ENCODE results near the gene HIF1AN. TPM values are rescaled to one million over a fixed set of nuclear protein-coding genes. Genes with fewer than 3 reads are reported as not detected.
"Not testable (repeated sequence)": the region's sequence is repeated elsewhere in the genome, so short reads cannot be mapped to it uniquely, and the experiment has no call there.

HIF1AN gene
- total and polyA plus RNA-seq, 2 donors from 2014 or later = 10.9 to 40.6 TPM

- FAIRE-seq = no peak
- Histone ChIP-seq H3K27ac (ENCODE audit: low read depth in 2 of 2, low read length in 2 of 2) (no peak overlapping the region), H3K36me3 (ENCODE audit: control insufficient read depth in 2 of 3, insufficient read depth in 3 of 3, low read length in 3 of 3) (no peaks in the 10 kb centered on the region), H3K9me3 (ENCODE audit: control insufficient read depth in 2 of 3, insufficient read depth in 1 of 3, low read length in 3 of 3) (peaks cover 0 to 3% (median 0%) of the 10 kb centered on the region in 3 donors), H3K27me3 (ENCODE audit: control insufficient read depth, insufficient read depth, low read length) (peaks cover 3% of the 10 kb centered on the region), H3K4me1 (ENCODE audit: control insufficient read depth in 2 of 3, insufficient read depth in 2 of 3, low read depth in 1 of 3, low read length in 3 of 3) (peaks cover 0 to 8% (median 0%) of the 10 kb centered on the region in 3 donors), H3K4me3 (ENCODE audit: low read length in 3 of 3) (peak overlapping the region in 1 of 3 donors; percentile 40), H3K9ac (ENCODE audit: low read length in 3 of 3) (peak overlapping the region in 1 of 3 donors; percentile 16)
- intact Hi-C loops (cut with DNase I) = loop anchor here (10.0 kb wide), 1 partner anchor 305 kb away; no protein-coding TSS in a partner anchor
- DNase-seq = peak in 4 of 5 donors; percentile 95 to 97 (median 96)
- TF ChIP-seq CTCF (IDR thresholded peaks at IDR 0.05; ENCODE audit: borderline replicate concordance, extremely low read depth, insufficient read depth) = no peak
These were observed 34.1 kb downstream of the HIF1AN start for GRCh38 chr10:100569687-100570481.

DNA sequence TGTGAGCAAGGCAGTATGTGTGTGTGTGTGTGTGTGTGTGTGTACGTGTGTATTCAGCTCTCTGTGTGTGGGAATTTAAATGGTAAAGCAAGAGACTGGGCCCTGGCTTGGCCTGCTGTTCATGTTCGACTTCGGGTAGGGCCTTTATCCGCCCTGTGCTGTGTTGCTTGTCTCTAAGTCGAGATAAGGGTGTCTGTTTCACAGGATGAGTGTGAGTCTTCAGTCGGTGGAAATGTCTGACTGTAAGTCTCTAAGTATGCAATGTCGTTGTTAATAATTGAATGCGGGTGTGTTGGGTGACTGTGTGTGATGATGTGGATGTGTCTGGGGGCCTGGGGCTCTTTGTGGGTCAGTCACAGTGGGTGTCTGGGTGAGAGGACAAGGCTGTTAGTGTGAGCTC lies 34.8 kb downstream of the HIF1AN start:
- Histone ChIP-seq H3K4me3 (ENCODE audit: low read length in 3 of 3) (peak overlapping the region in 1 of 3 donors; percentile 40), H3K36me3 (ENCODE audit: control insufficient read depth in 2 of 3, insufficient read depth in 3 of 3, low read length in 3 of 3) (no peaks in the 10 kb centered on the region), H3K9ac (ENCODE audit: low read length in 3 of 3) (peak overlapping the region in 1 of 3 donors; percentile 16), H3K27me3 (ENCODE audit: control insufficient read depth, insufficient read depth, low read length) (peaks cover 3% of the 10 kb centered on the region), H3K9me3 (ENCODE audit: control insufficient read depth in 2 of 3, insufficient read depth in 1 of 3, low read length in 3 of 3) (peaks cover 0 to 3% (median 0%) of the 10 kb centered on the region in 3 donors), H3K4me1 (ENCODE audit: control insufficient read depth in 2 of 3, insufficient read depth in 2 of 3, low read depth in 1 of 3, low read length in 3 of 3) (peaks cover 0 to 8% (median 0%) of the 10 kb centered on the region in 3 donors), H3K27ac (ENCODE audit: low read depth in 2 of 2, low read length in 2 of 2) (no peak overlapping the region)
- no peak for FAIRE-seq
- no peak for TF ChIP-seq CTCF (IDR thresholded peaks at IDR 0.05; ENCODE audit: borderline replicate concordance, extremely low read depth, insufficient read depth)
- DNase-seq = peak in 1 of 5 donors; percentile 29
- intact Hi-C loops (cut with DNase I) = no loop called here

- Histone ChIP-seq H3K9me3 (ENCODE audit: control insufficient read depth in 2 of 3, insufficient read depth in 1 of 3, low read length in 3 of 3) (peaks cover 0 to 3% (median 0%) of the 10 kb centered on the region in 3 donors), H3K4me1 (ENCODE audit: control insufficient read depth in 2 of 3, insufficient read depth in 2 of 3, low read depth in 1 of 3, low read length in 3 of 3) (peaks cover 0 to 8% (median 0%) of the 10 kb centered on the region in 3 donors), H3K27me3 (ENCODE audit: control insufficient read depth, insufficient read depth, low read length) (peaks cover 3% of the 10 kb centered on the region), H3K27ac (ENCODE audit: low read depth in 2 of 2, low read length in 2 of 2) (no peak overlapping the region), H3K36me3 (ENCODE audit: control insufficient read depth in 2 of 3, insufficient read depth in 3 of 3, low read length in 3 of 3) (no peaks in the 10 kb centered on the region), H3K4me3 (ENCODE audit: low read length in 3 of 3) (peak overlapping the region in 1 of 3 donors; percentile 53), H3K9ac (ENCODE audit: low read length in 3 of 3) (no peak overlapping the region)
- FAIRE-seq (no peak), DNase-seq (peak in 4 of 5 donors; percentile 38 to 61 (median 52))
- intact Hi-C loops (cut with DNase I) = no loop called here
- no peak for TF ChIP-seq CTCF (IDR thresholded peaks at IDR 0.05; ENCODE audit: borderline replicate concordance, extremely low read depth, insufficient read depth)
These were observed 35.5 kb downstream of the HIF1AN start for GRCh38 chr10:100571084-100571856.

DNA sequence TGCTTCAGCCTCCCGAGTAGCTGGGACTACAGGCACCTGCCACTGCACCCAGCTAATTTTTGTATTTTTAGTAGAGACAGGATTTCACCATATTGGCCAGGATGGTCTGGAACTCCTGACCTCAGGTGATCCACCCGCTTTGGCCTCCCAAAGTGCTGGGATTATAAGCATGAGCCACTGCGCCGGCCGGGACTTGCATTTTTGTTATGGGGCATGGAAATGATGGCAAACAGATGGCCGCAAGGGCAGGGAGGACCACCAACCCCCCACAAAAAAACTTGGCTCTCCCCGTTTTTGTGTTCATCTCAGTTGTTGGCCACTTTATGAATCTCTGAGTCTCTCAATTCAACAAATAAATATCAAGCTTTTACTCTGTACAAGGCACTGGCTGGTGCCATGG lies 39.4 kb downstream of the HIF1AN start:
- H3K36me3 ChIP-seq (ENCODE audit: control insufficient read depth in 2 of 3, insufficient read depth in 3 of 3, low read length in 3 of 3); H3K9me3 ChIP-seq (ENCODE audit: control insufficient read depth in 2 of 3, insufficient read depth in 1 of 3, low read length in 3 of 3); H3K4me1 ChIP-seq (ENCODE audit: control insufficient read depth in 2 of 3, insufficient read depth in 2 of 3, low read depth in 1 of 3, low read length in 3 of 3); FAIRE-seq; intact Hi-C loops (cut with DNase I); H3K27ac ChIP-seq (ENCODE audit: low read depth in 2 of 2, low read length in 2 of 2); DNase-seq; H3K4me3 ChIP-seq (ENCODE audit: low read length in 3 of 3); H3K9ac ChIP-seq (ENCODE audit: low read length in 3 of 3); H3K27me3 ChIP-seq (ENCODE audit: control insufficient read depth, insufficient read depth, low read length): not testable (repeated sequence)
